Measurements from ENCODE around the gene KRT35. TPM values are rescaled to one million over a fixed set of nuclear protein-coding genes. Genes with fewer than 3 reads are reported as not detected.

KRT35 gene
- total and polyA plus RNA-seq, 2 experiments from 2014 or later = not detected

GRCh38 chr17:41439375-41439774, 41.6 kb downstream of the KRT35 start:
- Mint-ChIP-seq H3K9me3 (peaks cover 4% of the 10 kb centered on the region; the same call in 2 of the 3 replicates), H3K4me3 (no peak overlapping the region), H3K36me3 (ENCODE audit: low read depth) (no peaks in the 10 kb centered on the region), H3K4me1 (no peaks in the 10 kb centered on the region), H3K27ac (no peak overlapping the region), H3K27me3 (ENCODE audit: insufficient read depth, low read depth, poor library complexity) (peaks cover 3% of the 10 kb centered on the region)
- ATAC-seq (no peak), DNase-seq (ENCODE audit: low spot score) (no peak)
- no peaks in the 10 kb centered on the region for H3K4me1 ChIP-seq (ENCODE audit: insufficient read depth)
- H3K79me2 ChIP-seq (replicated peaks; ENCODE audit: insufficient read depth) = no peaks in the 10 kb centered on the region
- H4K20me1 ChIP-seq (replicated peaks; ENCODE audit: insufficient read depth) = no peaks in the 10 kb centered on the region
- no peak overlapping the region for H3K4me2 ChIP-seq
- no peak overlapping the region for H3K27ac ChIP-seq (ENCODE audit: low read depth)
- TF ChIP-seq, protein P1, sequence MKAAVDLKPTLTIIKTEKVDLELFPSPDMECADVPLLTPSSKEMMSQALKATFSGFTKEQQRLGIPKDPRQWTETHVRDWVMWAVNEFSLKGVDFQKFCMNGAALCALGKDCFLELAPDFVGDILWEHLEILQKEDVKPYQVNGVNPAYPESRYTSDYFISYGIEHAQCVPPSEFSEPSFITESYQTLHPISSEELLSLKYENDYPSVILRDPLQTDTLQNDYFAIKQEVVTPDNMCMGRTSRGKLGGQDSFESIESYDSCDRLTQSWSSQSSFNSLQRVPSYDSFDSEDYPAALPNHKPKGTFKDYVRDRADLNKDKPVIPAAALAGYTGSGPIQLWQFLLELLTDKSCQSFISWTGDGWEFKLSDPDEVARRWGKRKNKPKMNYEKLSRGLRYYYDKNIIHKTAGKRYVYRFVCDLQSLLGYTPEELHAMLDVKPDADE (IDR thresholded peaks at IDR 0.05) = no peak
- TF ChIP-seq CTCF (conservative IDR thresholded peaks at IDR 0.05; ENCODE audit: low read depth in 2 of 2) (no peak), ZNF114 (CRISPR knock-in tag; IDR thresholded peaks at IDR 0.05) (no peak), EZH2 (IDR thresholded peaks at IDR 0.05; ENCODE audit: low read depth, unreplicated experiment) (no peak), STAT1 (IDR thresholded peaks at IDR 0.05; ENCODE audit: unreplicated experiment) (no peak), ZNF462 (CRISPR knock-in tag; IDR thresholded peaks at IDR 0.05) (no peak), JUNB (IDR thresholded peaks at IDR 0.05; ENCODE audit: unreplicated experiment) (no peak), NANOG (IDR thresholded peaks at IDR 0.05; ENCODE audit: borderline replicate concordance) (no peak), CREB1 (CRISPR knock-in tag; IDR thresholded peaks at IDR 0.05; ENCODE audit: low read depth) (no peak), EZH2phosphoT487 (IDR thresholded peaks at IDR 0.05; ENCODE audit: unreplicated experiment) (no peak), REST (IDR thresholded peaks at IDR 0.05; ENCODE audit: unreplicated experiment) (no peak), ZNF331 (CRISPR knock-in tag; IDR thresholded peaks at IDR 0.05; ENCODE audit: low read depth) (no peak)
- H3K27me3 ChIP-seq (ENCODE audit: insufficient read depth) = no peaks in the 10 kb centered on the region
- H2AFZ ChIP-seq = no peak overlapping the region
- H3K4me3 ChIP-seq = no peak overlapping the region
- 0 out of 2 replicates have a peak, but pooled peaks cover 11% of the 10 kb centered on the region for H3K9me2 ChIP-seq (ENCODE audit: insufficient read depth)
- H3F3A ChIP-seq (replicated peaks; ENCODE audit: low read depth) = no peaks in the 10 kb centered on the region
- H3K36me3 ChIP-seq (ENCODE audit: insufficient read depth) = no peaks in the 10 kb centered on the region

All from GM23338 (cell line).